Lower leg skin (tissue), 3 donors: ENCODE measurements around the gene NOP9.

Experiments
- POLR2A ChIP-seq, 2 donors: fragments of 450-650 bp; IDR thresholded peaks; one replicate each; pipeline ENCODE4 v1.6.1; 2016 to 2017; ENCODE audit warnings: antibody characterized with exemption in 2 of 2, mild to moderate bottlenecking in 1 of 2, moderate library complexity in 1 of 2
- TF ChIP-seq, protein P1 (sequence below), 3 donors: fragments of 450-650 bp; IDR thresholded peaks; one replicate each; pipeline ENCODE4 v1.5.1; 2016; ENCODE audit warnings: antibody characterized with exemption in 3 of 3, mild to moderate bottlenecking in 3 of 3, moderate library complexity in 2 of 3

GRCh38 chr14:24273422-24273998 lies 26.1 kb upstream of the NOP9 start:
- TF ChIP-seq, protein P1, sequence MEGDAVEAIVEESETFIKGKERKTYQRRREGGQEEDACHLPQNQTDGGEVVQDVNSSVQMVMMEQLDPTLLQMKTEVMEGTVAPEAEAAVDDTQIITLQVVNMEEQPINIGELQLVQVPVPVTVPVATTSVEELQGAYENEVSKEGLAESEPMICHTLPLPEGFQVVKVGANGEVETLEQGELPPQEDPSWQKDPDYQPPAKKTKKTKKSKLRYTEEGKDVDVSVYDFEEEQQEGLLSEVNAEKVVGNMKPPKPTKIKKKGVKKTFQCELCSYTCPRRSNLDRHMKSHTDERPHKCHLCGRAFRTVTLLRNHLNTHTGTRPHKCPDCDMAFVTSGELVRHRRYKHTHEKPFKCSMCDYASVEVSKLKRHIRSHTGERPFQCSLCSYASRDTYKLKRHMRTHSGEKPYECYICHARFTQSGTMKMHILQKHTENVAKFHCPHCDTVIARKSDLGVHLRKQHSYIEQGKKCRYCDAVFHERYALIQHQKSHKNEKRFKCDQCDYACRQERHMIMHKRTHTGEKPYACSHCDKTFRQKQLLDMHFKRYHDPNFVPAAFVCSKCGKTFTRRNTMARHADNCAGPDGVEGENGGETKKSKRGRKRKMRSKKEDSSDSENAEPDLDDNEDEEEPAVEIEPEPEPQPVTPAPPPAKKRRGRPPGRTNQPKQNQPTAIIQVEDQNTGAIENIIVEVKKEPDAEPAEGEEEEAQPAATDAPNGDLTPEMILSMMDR (IDR thresholded peaks at IDR 0.05), result no peak
- TF ChIP-seq POLR2A (IDR thresholded peaks at IDR 0.05), result no peak
